Sigmoid colon (tissue), 7 donors: ENCODE results near the gene KRCC1. TPM values are rescaled to one million over a fixed set of nuclear protein-coding genes. Genes with fewer than 3 reads are reported as not detected.

Experiments
- DNase-seq: peaks from one replicate; pipeline ENCODE4 v3.0.0-alpha.2; 2019
- H3K27ac ChIP-seq, 4 donors: fragments of 200-600 bp; sonication (generic); one replicate each; pipeline ENCODE4 v1.5.1; 2016 to 2019; ENCODE audit warnings: mild to moderate bottlenecking in 1 of 4
- H3K27me3 ChIP-seq, 3 donors: fragments of 200-600 bp; sonication (generic); one replicate each; pipeline ENCODE4 v1.5.1; 2019; ENCODE audit warnings: mild to moderate bottlenecking in 1 of 3
- H3K36me3 ChIP-seq, 4 donors: fragments of 200-600 bp; sonication (generic); one replicate each; pipeline ENCODE4 v1.5.1; 2016 to 2019
- H3K4me1 ChIP-seq, 4 donors: fragments of 200-600 bp; sonication (generic); one replicate each; pipeline ENCODE4 v1.5.1; 2017 to 2019
- H3K4me3 ChIP-seq, 4 donors: fragments of 200-600 bp; sonication (generic); one replicate each; pipeline ENCODE4 v1.5.1; 2017 to 2019; ENCODE audit warnings: mild to moderate bottlenecking in 2 of 4, moderate library complexity in 1 of 4
- H3K9me3 ChIP-seq, 4 donors: fragments of 200-600 bp in 3 of 4; sonication (generic) in 3 of 4; one replicate each; pipeline versions ENCODE4 v1.5.1 to v1.6.1; 2013 to 2019
- CTCF ChIP-seq, 4 experiments: fragments of 450-650 bp in 3 of 4; fragments of 200-600 bp in 1 of 4; IDR thresholded peaks; one replicate each; pipeline ENCODE4 v1.5.1; 2016 to 2019; ENCODE audit warnings: antibody characterized with exemption in 4 of 4, mild to moderate bottlenecking in 3 of 4, moderate library complexity in 2 of 4
- EP300 ChIP-seq, 4 donors: sonication (generic); formaldehyde crosslinking; IDR thresholded peaks; one replicate each; pipeline ENCODE4 v1.6.1; 2017; ENCODE audit warnings: antibody characterized with exemption in 4 of 4
- POLR2A ChIP-seq, 2 donors: fragments of 450-650 bp; IDR thresholded peaks; one replicate each; pipeline ENCODE4 v1.6.1; 2016; ENCODE audit warnings: antibody characterized with exemption in 2 of 2, mild to moderate bottlenecking in 2 of 2, moderate library complexity in 2 of 2
- POLR2AphosphoS5 ChIP-seq, 4 donors: sonication (generic); formaldehyde crosslinking; IDR thresholded peaks; one replicate each; pipeline ENCODE4 v1.6.1; 2017; ENCODE audit warnings: antibody characterized with exemption in 4 of 4
- WGBS, 2 donors: extraction: QIAGEN DNeasy Blood & Tissue Kit; methylation state at CpG; one replicate each; pipeline ENCODE4 v1.1.7; 2013; 5-methylcytosine and 5-hydroxymethylcytosine counted together
- intact Hi-C: fragments of 100-400 bp; cut with DNase I; formaldehyde crosslinking; loops from one replicate; pipeline ENCODE4 v1.15.1; 2023
- polyA plus RNA-seq, 3 donors: library from polyadenylated mRNA; stranded (reverse); fragments of 200-250 nt; gene quantifications; one replicate each; pipeline ENCODE4 v1.2.3, GENCODE V29; 2013
- total RNA-seq, 4 donors: library from RNA; depleted of rRNA; stranded (reverse); fragments of >200 nt; gene quantifications; one replicate each; pipeline ENCODE4 v1.1.0, GENCODE V29; 2016
- donor health status: healthy with polysubstance abuse.
- donor health status: Bipolar disorder and iron deficiency.
- donor health status: healthy.

KRCC1 gene
- total and polyA plus RNA-seq, 7 donors, result 27.7 to 129 (median 44.6) TPM

GRCh38 chr2:88097891-88098557 lies 42.4 kb upstream of the KRCC1 start:
- H3K4me1 ChIP-seq, result no peaks in the 10 kb centered on the region
- intact Hi-C loops, result no loop called here
- WGBS, 2 donors, result 87 to 91% methylated on average over 4 of the region's 4 CpGs
- no peaks in the 10 kb centered on the region for H3K9me3 ChIP-seq
- DNase-seq, result no peak
- no peak overlapping the region for H3K4me3 ChIP-seq
- H3K27me3 ChIP-seq, result no peaks in the 10 kb centered on the region
- peaks cover 0 to 38% (median 0%) of the 10 kb centered on the region in 4 donors for H3K36me3 ChIP-seq
- TF ChIP-seq CTCF (IDR thresholded peaks at IDR 0.05) (no peak), POLR2AphosphoS5 (IDR thresholded peaks at IDR 0.05) (no peak), EP300 (IDR thresholded peaks at IDR 0.05) (no peak), POLR2A (IDR thresholded peaks at IDR 0.05) (no peak)
- no peak overlapping the region for H3K27ac ChIP-seq

- Histone ChIP-seq H3K4me3 (no peak overlapping the region), H3K27ac (no peak overlapping the region), H3K9me3 (no peaks in the 10 kb centered on the region), H3K36me3 (peaks cover 0 to 44% (median 0%) of the 10 kb centered on the region in 4 donors), H3K27me3 (no peaks in the 10 kb centered on the region), H3K4me1 (no peaks in the 10 kb centered on the region)
- intact Hi-C loops, result no loop called here
- 80 to 86% methylated on average over 3 of the region's 3 CpGs for WGBS, 2 donors
- TF ChIP-seq POLR2AphosphoS5 (IDR thresholded peaks at IDR 0.05) (no peak), CTCF (IDR thresholded peaks at IDR 0.05) (no peak), EP300 (IDR thresholded peaks at IDR 0.05) (no peak), POLR2A (IDR thresholded peaks at IDR 0.05) (no peak)
- DNase-seq, result no peak
These were observed 41.6 kb upstream of the KRCC1 start for GRCh38 chr2:88097192-88097591.

GRCh38 chr2:88096708-88097107 lies 41.1 kb upstream of the KRCC1 start:
- TF ChIP-seq EP300 (IDR thresholded peaks at IDR 0.05), result no peak
- TF ChIP-seq POLR2A (IDR thresholded peaks at IDR 0.05), result no peak
- Histone ChIP-seq H3K36me3 (peaks cover 0 to 49% (median 0%) of the 10 kb centered on the region in 4 donors), H3K9me3 (no peaks in the 10 kb centered on the region), H3K27me3 (no peaks in the 10 kb centered on the region), H3K4me1 (no peaks in the 10 kb centered on the region), H3K4me3 (no peak overlapping the region), H3K27ac (no peak overlapping the region)
- no peak for DNase-seq
- intact Hi-C loops, result no loop called here
- 18 to 59% methylated on average over 5 of the region's 5 CpGs for WGBS, 2 donors

GRCh38 chr2:88095022-88095421 lies 39.4 kb upstream of the KRCC1 start:
- TF ChIP-seq POLR2AphosphoS5 (IDR thresholded peaks at IDR 0.05), result no peak
- TF ChIP-seq EP300 (IDR thresholded peaks at IDR 0.05), result no peak
- TF ChIP-seq CTCF (IDR thresholded peaks at IDR 0.05), result no peak
- no peak for TF ChIP-seq POLR2A (IDR thresholded peaks at IDR 0.05)
- Histone ChIP-seq H3K27me3 (no peaks in the 10 kb centered on the region), H3K4me3 (no peak overlapping the region), H3K27ac (no peak overlapping the region), H3K36me3 (peaks cover 0 to 63% (median 0%) of the 10 kb centered on the region in 4 donors), H3K9me3 (no peaks in the 10 kb centered on the region), H3K4me1 (no peaks in the 10 kb centered on the region)
- WGBS, 2 donors, result 95 to 97% methylated on average over 3 of the region's 3 CpGs
- intact Hi-C loops, result no loop called here
- DNase-seq, result no peak

GRCh38 chr2:88092773-88093172 lies 37.2 kb upstream of the KRCC1 start:
- no peaks in the 10 kb centered on the region for H3K9me3 ChIP-seq
- no peak for TF ChIP-seq POLR2AphosphoS5 (IDR thresholded peaks at IDR 0.05)
- no peak for TF ChIP-seq EP300 (IDR thresholded peaks at IDR 0.05)
- no peak for TF ChIP-seq POLR2A (IDR thresholded peaks at IDR 0.05)
- TF ChIP-seq CTCF (IDR thresholded peaks at IDR 0.05), result no peak
- intact Hi-C loops, result no loop called here
- no peaks in the 10 kb centered on the region for H3K27me3 ChIP-seq
- H3K4me3 ChIP-seq, result no peak overlapping the region
- peaks cover 0 to 71% (median 0%) of the 10 kb centered on the region in 4 donors for H3K36me3 ChIP-seq
- H3K4me1 ChIP-seq, result no peaks in the 10 kb centered on the region
- H3K27ac ChIP-seq, result no peak overlapping the region
- DNase-seq, result no peak
